ENCODE results near the gene NOTCH3. TPM values are rescaled to one million over a fixed set of nuclear protein-coding genes. Genes with fewer than 3 reads are reported as not detected.

Gene NOTCH3
- total RNA-seq, 1 experiment from 2014 or later: 3.7 TPM

- no peaks in the 10 kb centered on the region for H3K9me3 Mint-ChIP-seq (ENCODE audit: unreplicated experiment)
- no TSS peak for BruUV-seq (replicated peaks)
- ChIA-PET CTCF (interaction anchor here (0.6 kb wide), 1 partner anchor 13 kb away, joined by 3 read pairs; no protein-coding TSS in a partner anchor), POLR2A (no interaction called here)
- intact Hi-C loops (cut with micrococcal nuclease): no loop called here
- peaks cover 43% of the 10 kb centered on the region for H3K36me3 Mint-ChIP-seq (ENCODE audit: insufficient read depth, unreplicated experiment)
- H3K27me3 Mint-ChIP-seq (ENCODE audit: insufficient read depth, unreplicated experiment): no peaks in the 10 kb centered on the region
- H3K4me1 Mint-ChIP-seq (ENCODE audit: insufficient read depth, unreplicated experiment): no peaks in the 10 kb centered on the region
- peak; percentile 36 for DNase-seq (ENCODE audit: unreplicated experiment)
- H3K4me3 Mint-ChIP-seq (ENCODE audit: unreplicated experiment): no peak overlapping the region
- H3K27ac Mint-ChIP-seq (ENCODE audit: low read depth, unreplicated experiment): no peak overlapping the region
- TF ChIP-seq CTCF (IDR thresholded peaks at IDR 0.05; ENCODE audit: unreplicated experiment): no peak
Observed at GRCh38 chr19:15114153-15114540, 86.6 kb downstream of the NOTCH3 start.

DNA sequence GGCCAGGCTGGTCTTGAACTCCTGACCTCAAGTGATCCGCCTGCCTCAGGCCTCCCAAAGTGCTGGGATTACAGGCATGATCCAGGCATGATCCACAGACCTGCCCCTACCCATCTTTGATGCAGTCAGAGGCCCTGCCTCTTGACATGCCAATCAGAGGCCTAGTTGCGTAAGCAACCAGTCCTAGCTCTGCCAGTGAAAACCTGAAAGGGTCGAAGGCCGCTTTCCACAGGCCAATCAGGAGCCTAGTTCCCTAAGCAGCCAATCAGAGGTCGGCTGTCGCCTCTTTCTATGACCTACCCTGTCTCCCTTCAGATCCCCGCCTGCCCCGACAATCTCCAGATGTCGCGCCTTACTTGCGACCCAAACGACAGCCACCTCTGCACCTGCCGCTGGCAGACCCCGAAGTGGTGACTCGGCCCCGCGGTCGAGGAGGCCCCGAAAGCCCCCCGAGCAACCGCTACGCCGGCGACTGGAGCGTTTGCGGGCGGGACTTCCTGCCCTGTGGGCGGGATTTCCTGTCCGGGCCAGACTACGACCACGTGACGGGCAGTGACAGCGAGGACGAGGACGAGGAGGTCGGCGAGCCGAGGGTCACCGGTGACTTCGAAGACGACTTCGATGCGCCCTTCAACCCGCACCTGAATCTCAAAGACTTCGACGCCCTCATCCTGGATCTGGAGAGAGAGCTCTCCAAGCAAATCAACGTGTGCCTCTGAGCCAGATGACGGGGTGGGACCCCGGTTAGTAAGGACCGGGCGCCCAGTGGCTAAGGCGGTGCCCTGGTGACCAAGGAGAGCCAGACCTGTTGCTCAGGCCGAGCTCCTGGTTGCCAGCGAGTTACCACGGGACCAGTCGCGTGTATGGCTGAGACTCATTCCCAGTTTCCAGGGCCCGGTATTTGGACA is 87.3 kb downstream of the NOTCH3 start:
- Mint-ChIP-seq H3K9me3 (ENCODE audit: unreplicated experiment) (no peaks in the 10 kb centered on the region), H3K4me1 (ENCODE audit: insufficient read depth, unreplicated experiment) (peaks cover 2% of the 10 kb centered on the region), H3K27me3 (ENCODE audit: insufficient read depth, unreplicated experiment) (no peaks in the 10 kb centered on the region), H3K36me3 (ENCODE audit: insufficient read depth, unreplicated experiment) (peaks cover 37% of the 10 kb centered on the region), H3K27ac (ENCODE audit: low read depth, unreplicated experiment) (no peak overlapping the region), H3K4me3 (ENCODE audit: unreplicated experiment) (no peak overlapping the region)
- ChIA-PET CTCF (interaction anchor here (0.6 kb wide), 1 partner anchor 949 kb away, joined by 3 read pairs; no protein-coding TSS in a partner anchor), POLR2A (interaction anchor here (1.2 to 1.3 kb wide), 2 partner anchors 13 to 306 kb away, joined by 3 read pairs; partner anchors contain the start of gene AKAP8L)
- no TSS peak for BruUV-seq (replicated peaks)
- no peak for DNase-seq (ENCODE audit: unreplicated experiment)
- no peak for TF ChIP-seq CTCF (IDR thresholded peaks at IDR 0.05; ENCODE audit: unreplicated experiment)
- intact Hi-C loops (cut with micrococcal nuclease): no loop called here

DNA sequence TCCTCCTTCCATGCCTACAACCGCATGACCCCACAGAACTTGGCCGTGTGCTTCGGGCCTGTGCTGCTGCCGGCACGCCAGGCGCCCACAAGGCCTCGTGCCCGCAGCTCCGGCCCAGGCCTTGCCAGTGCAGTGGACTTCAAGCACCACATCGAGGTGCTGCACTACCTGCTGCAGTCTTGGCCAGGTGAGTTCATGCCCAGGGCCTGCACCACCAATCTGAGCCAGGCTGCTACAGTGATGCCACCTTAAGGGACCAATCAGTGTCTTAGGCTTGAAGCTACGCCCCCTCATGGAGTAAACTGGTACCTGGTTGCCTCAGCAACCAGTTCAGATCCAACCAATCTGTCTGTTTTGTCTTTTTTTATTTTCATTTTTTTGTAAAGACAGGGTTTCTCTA is 88.4 kb downstream of the NOTCH3 start:
- Mint-ChIP-seq H3K36me3 (ENCODE audit: insufficient read depth, unreplicated experiment) (peaks cover 35% of the 10 kb centered on the region), H3K9me3 (ENCODE audit: unreplicated experiment) (no peaks in the 10 kb centered on the region), H3K27ac (ENCODE audit: low read depth, unreplicated experiment) (no peak overlapping the region), H3K4me1 (ENCODE audit: insufficient read depth, unreplicated experiment) (peaks cover 10% of the 10 kb centered on the region), H3K4me3 (ENCODE audit: unreplicated experiment) (no peak overlapping the region), H3K27me3 (ENCODE audit: insufficient read depth, unreplicated experiment) (no peaks in the 10 kb centered on the region)
- intact Hi-C loops (cut with micrococcal nuclease): no loop called here
- ChIA-PET POLR2A (interaction anchor here (0.6 to 1.3 kb wide), 3 partner anchors 14 to 397 kb away, joined by 3 read pairs; partner anchors contain the start of gene AKAP8L), CTCF (interaction anchor here (0.6 kb wide), 1 partner anchor 950 kb away, joined by 3 read pairs; no protein-coding TSS in a partner anchor)
- no TSS peak for BruUV-seq (replicated peaks)
- peak; percentile 42 for DNase-seq (ENCODE audit: unreplicated experiment)
- no peak for TF ChIP-seq CTCF (IDR thresholded peaks at IDR 0.05; ENCODE audit: unreplicated experiment)

- peaks cover 31% of the 10 kb centered on the region for H3K36me3 Mint-ChIP-seq (ENCODE audit: insufficient read depth, unreplicated experiment)
- ChIA-PET POLR2A (interaction anchor here (0.6 to 1.3 kb wide), 3 partner anchors 9 to 398 kb away, joined by 3 read pairs; no protein-coding TSS in a partner anchor), CTCF (interaction anchor here (1.4 kb wide), 1 partner anchor 38 kb away, joined by 3 read pairs; no protein-coding TSS in a partner anchor)
Observed at GRCh38 chr19:15111758-15112157, 89.0 kb downstream of the NOTCH3 start.

More at GRCh38 chr19:15111758-15112157, 89.0 kb downstream of the NOTCH3 start:
- H3K27ac Mint-ChIP-seq (ENCODE audit: low read depth, unreplicated experiment): no peak overlapping the region
- intact Hi-C loops (cut with micrococcal nuclease): no loop called here
- no peak for TF ChIP-seq CTCF (IDR thresholded peaks at IDR 0.05; ENCODE audit: unreplicated experiment)
- peaks cover 10% of the 10 kb centered on the region for H3K4me1 Mint-ChIP-seq (ENCODE audit: insufficient read depth, unreplicated experiment)
- BruUV-seq (replicated peaks): no TSS peak
- no peak overlapping the region for H3K4me3 Mint-ChIP-seq (ENCODE audit: unreplicated experiment)
- DNase-seq (ENCODE audit: unreplicated experiment): no peak
- no peaks in the 10 kb centered on the region for H3K9me3 Mint-ChIP-seq (ENCODE audit: unreplicated experiment)
- H3K27me3 Mint-ChIP-seq (ENCODE audit: insufficient read depth, unreplicated experiment): no peaks in the 10 kb centered on the region
